Aorta (tissue), 5 donors: ENCODE data around the gene PARD3. TPM values are rescaled to one million over a fixed set of nuclear protein-coding genes. Genes with fewer than 3 reads are reported as not detected.
"Not testable (repeated sequence)": the region's sequence is repeated elsewhere in the genome, so short reads cannot be mapped to it uniquely, and the experiment has no call there.

ENCODE experiments used
- ATAC-seq: fragments of 200-7000 bp; cut with Tn5 transposase; one replicate; pipeline ENCODE4 v1.9.1; 2022; ENCODE audit warnings: moderate library complexity; ENCODE audit not compliant: low FRiP score
- DNase-seq, 2 donors: peaks; one replicate each; pipeline ENCODE4 v3.0.0-alpha.2; 2020
- H3K27ac ChIP-seq, 2 donors: one replicate each; pipeline ENCODE4 v1.5.1; 2013; ENCODE audit warnings: low read length in 2 of 2, mild to moderate bottlenecking in 2 of 2, moderate library complexity in 2 of 2, control low read depth in 1 of 2, inconsistent platforms in 1 of 2, low read depth in 1 of 2
- H3K27me3 ChIP-seq, 2 donors: one replicate each; pipeline ENCODE4 v1.6.1; 2013; ENCODE audit warnings: control low read depth in 1 of 2, low read length in 1 of 2, mild to moderate bottlenecking in 1 of 2, moderate library complexity in 1 of 2; ENCODE audit not compliant: insufficient read depth in 2 of 2, control insufficient read depth in 1 of 2
- H3K36me3 ChIP-seq, 2 donors: one replicate each; pipeline ENCODE4 v1.6.1; 2013; ENCODE audit warnings: control low read depth in 1 of 2, low read length in 1 of 2, mild to moderate bottlenecking in 1 of 2; ENCODE audit not compliant: insufficient read depth in 2 of 2, control insufficient read depth in 1 of 2
- H3K4me1 ChIP-seq, 2 donors: one replicate each; pipeline ENCODE4 v1.6.1; 2013; ENCODE audit warnings: low read length in 2 of 2, control low read depth in 1 of 2, mild to moderate bottlenecking in 1 of 2, moderate library complexity in 1 of 2; ENCODE audit not compliant: insufficient read depth in 2 of 2, control insufficient read depth in 1 of 2
- H3K4me3 ChIP-seq, 2 donors: one replicate each; pipeline ENCODE4 v1.5.1; 2013; ENCODE audit warnings: low read length in 2 of 2, control low read depth in 1 of 2, mild to moderate bottlenecking in 1 of 2
- H3K9me3 ChIP-seq: one replicate; pipeline ENCODE4 v1.6.1; 2013; ENCODE audit warnings: mild to moderate bottlenecking, low read length; ENCODE audit not compliant: control insufficient read depth
- WGBS, 2 donors: extraction: QIAGEN DNeasy Blood & Tissue Kit; methylation state at CpG; one replicate each; pipeline ENCODE4 v1.1.7; 2013; 5-methylcytosine and 5-hydroxymethylcytosine counted together
- intact Hi-C, 2 donors: fragments of 100-400 bp; cut with DNase I; formaldehyde crosslinking; loops; one replicate each; pipeline versions ENCODE4 v1.14.2 to v1.15.0; 2022
- polyA plus RNA-seq, 2 donors: library from polyadenylated mRNA; stranded (reverse); fragments of 200-250 nt; gene quantifications; one replicate each; pipeline ENCODE4 v1.2.3, GENCODE V29; 2013
- total RNA-seq, 2 donors: library from RNA; stranded (reverse); fragmentation: NEBNext Ultra II Directional; extraction: Animal tissue kit (Norgen Biotek cat#: 25700); gene quantifications; one replicate each; pipeline ENCODE4 v1.2.1, GENCODE V29; 2021
- donor health status: healthy with polysubstance abuse.
- donor health status: Bipolar disorder and iron deficiency.
- donor health status: DM: no; HTN: no; CAD: no.
- donor health status: DM: no; HTN: no; CAD: no.
- donor health status: DM: yes; HTN: yes; CAD: no.

PARD3 gene
- total and polyA plus RNA-seq, 4 donors, result 6.4 to 33.0 (median 28.7) TPM

- 98% methylated on average over 3 of the region's 3 CpGs for WGBS, 2 donors
- H3K9me3 ChIP-seq, ATAC-seq, DNase-seq, H3K27me3 ChIP-seq, H3K27ac ChIP-seq, H3K4me3 ChIP-seq, H3K36me3 ChIP-seq, H3K4me1 ChIP-seq: not testable (repeated sequence)
- intact Hi-C loops, result loop anchor here in 1 of 2 donors (5.0 kb wide), 1 partner anchor 1453 kb away; no protein-coding TSS in a partner anchor
These were observed 170.3 kb downstream of the PARD3 start for GRCh38 chr10:34644815-34645214.

- no peak overlapping the region for H3K27ac ChIP-seq
- no peaks in the 10 kb centered on the region for H3K36me3 ChIP-seq
- H3K27me3 ChIP-seq, result no peaks in the 10 kb centered on the region
- H3K4me1 ChIP-seq, result no peaks in the 10 kb centered on the region
- DNase-seq, result no peak
- no peak for ATAC-seq
- WGBS, 2 donors, result 44 to 69% methylated on average over 3 of the region's 3 CpGs
- H3K9me3 ChIP-seq, result no peaks in the 10 kb centered on the region
- no peak overlapping the region for H3K4me3 ChIP-seq
- intact Hi-C loops, result loop anchor here in 1 of 2 donors (5.0 kb wide), 1 partner anchor 1452 kb away; no protein-coding TSS in a partner anchor
These were observed 170.9 kb downstream of the PARD3 start for GRCh38 chr10:34644224-34644623.

- DNase-seq (no peak), ATAC-seq (no peak)
- Histone ChIP-seq H3K27me3 (no peaks in the 10 kb centered on the region), H3K9me3 (no peaks in the 10 kb centered on the region), H3K4me3 (no peak overlapping the region), H3K4me1 (no peaks in the 10 kb centered on the region), H3K27ac (no peak overlapping the region), H3K36me3 (no peaks in the 10 kb centered on the region)
- intact Hi-C loops, result loop anchor here in 1 of 2 donors (5.0 kb wide), 1 partner anchor 1451 kb away; no protein-coding TSS in a partner anchor
- WGBS, 2 donors, result 98% methylated on average over 5 of the region's 5 CpGs
These were observed 171.5 kb downstream of the PARD3 start for GRCh38 chr10:34643620-34644019.

GRCh38 chr10:34641913-34642558, 173.1 kb downstream of the PARD3 start:
- Histone ChIP-seq H3K9me3 (no peaks in the 10 kb centered on the region), H3K4me1 (no peaks in the 10 kb centered on the region), H3K27me3 (no peaks in the 10 kb centered on the region), H3K36me3 (no peaks in the 10 kb centered on the region), H3K27ac (no peak overlapping the region), H3K4me3 (no peak overlapping the region)
- ATAC-seq (no peak), DNase-seq (no peak)
- intact Hi-C loops, result loop anchor here in 1 of 2 donors (5.0 kb wide), 1 partner anchor 1450 kb away; no protein-coding TSS in a partner anchor
- 80 to 91% methylated on average over 12 of the region's 12 CpGs for WGBS, 2 donors

- Histone ChIP-seq H3K4me3 (no peak overlapping the region), H3K27me3 (no peaks in the 10 kb centered on the region), H3K36me3 (no peaks in the 10 kb centered on the region), H3K4me1 (no peaks in the 10 kb centered on the region), H3K27ac (no peak overlapping the region), H3K9me3 (no peaks in the 10 kb centered on the region)
- no peak for ATAC-seq
- WGBS, 2 donors, result 93% methylated on average over 18 of the region's 18 CpGs
- no peak for DNase-seq
- intact Hi-C loops, result loop anchor here in 1 of 2 donors (5.0 kb wide), 1 partner anchor 1449 kb away; no protein-coding TSS in a partner anchor
These were observed 173.8 kb downstream of the PARD3 start for GRCh38 chr10:34641147-34641912.

DNA sequence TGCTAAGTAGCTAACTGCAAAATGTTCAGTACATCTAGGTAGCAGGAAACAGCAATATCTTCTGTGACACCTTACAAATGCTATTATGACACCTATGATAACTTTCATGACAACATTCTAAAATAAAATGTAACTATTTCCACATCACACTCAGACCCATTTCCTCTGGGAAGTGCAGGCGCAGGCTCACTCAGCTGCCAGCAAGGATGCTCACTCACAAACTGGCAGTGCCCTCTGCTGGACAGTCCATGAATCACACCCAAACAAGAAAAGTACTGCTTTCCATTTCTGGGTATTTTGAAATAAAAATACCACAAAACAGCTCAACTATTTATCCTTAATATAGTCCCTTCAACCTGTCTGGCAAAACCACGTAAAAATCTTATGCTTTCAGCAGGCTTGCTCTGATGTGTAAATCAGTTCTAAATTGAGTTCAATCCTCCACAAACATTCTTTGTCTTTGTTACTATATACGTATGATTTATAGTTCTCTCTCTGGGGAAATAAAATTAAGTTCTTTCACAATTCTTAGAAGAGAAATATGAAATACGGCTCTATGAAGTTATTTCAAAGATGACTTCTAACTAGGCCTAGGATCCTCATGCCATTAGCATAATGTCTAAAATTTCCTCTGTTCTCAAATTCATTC, 176.6 kb downstream of the PARD3 start:
- H3K4me3 ChIP-seq, result no peak overlapping the region
- peak; percentile 89 to 92 for DNase-seq
- H3K4me1 ChIP-seq, result no peaks in the 10 kb centered on the region
- H3K9me3 ChIP-seq, result no peaks in the 10 kb centered on the region
- no peak overlapping the region for H3K27ac ChIP-seq
- no peaks in the 10 kb centered on the region for H3K36me3 ChIP-seq
- ATAC-seq, result peak; percentile 92
- H3K27me3 ChIP-seq, result no peaks in the 10 kb centered on the region
- WGBS, 2 donors, result 11 to 15% methylated on average over 4 of the region's 4 CpGs
- intact Hi-C loops, result loop anchor here (2.0 to 10.0 kb wide), 7 partner anchors 114 to 1446 kb away; partner anchors contain the start of gene NRP1 (in 1 of the 2)

GRCh38 chr10:34637418-34637911, 177.6 kb downstream of the PARD3 start:
- intact Hi-C loops, result loop anchor here (5.0 to 10.0 kb wide), 6 partner anchors 113 to 1445 kb away; partner anchors contain the start of gene NRP1 (in 1 of the 2)
- Histone ChIP-seq H3K9me3 (no peaks in the 10 kb centered on the region), H3K36me3 (no peaks in the 10 kb centered on the region), H3K4me1 (no peaks in the 10 kb centered on the region), H3K4me3 (no peak overlapping the region), H3K27me3 (no peaks in the 10 kb centered on the region), H3K27ac (no peak overlapping the region)
- ATAC-seq, result peak; percentile 87
- WGBS, 2 donors, result 23 to 27% methylated on average over 9 of the region's 9 CpGs
- DNase-seq, result peak; percentile 64 to 88

DNA sequence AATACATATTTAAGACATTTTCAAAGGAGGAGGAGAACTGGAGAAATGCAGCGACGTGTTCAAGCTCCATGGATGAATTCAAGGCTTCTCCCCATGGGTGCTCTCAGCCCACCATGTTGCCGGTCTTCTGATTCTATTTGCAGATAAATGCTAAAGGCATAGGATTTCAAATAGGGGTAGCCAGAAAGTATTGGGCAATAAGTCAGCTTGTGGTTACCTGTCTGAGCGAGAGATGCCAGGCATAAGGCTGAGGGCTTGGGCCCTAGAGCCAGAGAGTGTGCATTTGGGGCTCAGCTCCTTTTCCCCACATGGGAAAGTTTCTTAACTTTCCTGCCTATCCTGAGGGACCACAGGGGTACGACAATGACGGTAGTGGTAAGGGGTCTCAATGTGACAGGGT, 180.0 kb downstream of the PARD3 start:
- DNase-seq (no peak), ATAC-seq (no peak)
- intact Hi-C loops, result loop anchor here (5.0 to 10.0 kb wide), 6 partner anchors 110 to 1443 kb away; partner anchors contain the start of gene NRP1 (in 1 of the 2)
- H3K4me1 ChIP-seq, result no peaks in the 10 kb centered on the region
- WGBS, 2 donors, result 98% methylated on average over 6 of the region's 6 CpGs
- H3K36me3 ChIP-seq, result no peaks in the 10 kb centered on the region
- no peak overlapping the region for H3K4me3 ChIP-seq
- no peaks in the 10 kb centered on the region for H3K9me3 ChIP-seq
- H3K27me3 ChIP-seq, result no peaks in the 10 kb centered on the region
- no peak overlapping the region for H3K27ac ChIP-seq
